ENCODE results near the gene FAM168B.

- TF ChIP-seq CTCF (IDR thresholded peaks at IDR 0.05), result no peak
- no peak for TF ChIP-seq EP300 (IDR thresholded peaks at IDR 0.05)
- no peak for TF ChIP-seq POLR2A (IDR thresholded peaks at IDR 0.05)
Measured at GRCh38 chr2:131044757-131045150, 48.5 kb downstream of the FAM168B start.

Data from suprapubic skin (tissue), 3 donors.